ENCODE results near the gene COG1. TPM values are rescaled to one million over a fixed set of nuclear protein-coding genes. Genes with fewer than 3 reads are reported as not detected.

Gene COG1
- total and polyA plus RNA-seq, 11 donors, result 20.2 to 78.7 (median 55.1) TPM

DNA sequence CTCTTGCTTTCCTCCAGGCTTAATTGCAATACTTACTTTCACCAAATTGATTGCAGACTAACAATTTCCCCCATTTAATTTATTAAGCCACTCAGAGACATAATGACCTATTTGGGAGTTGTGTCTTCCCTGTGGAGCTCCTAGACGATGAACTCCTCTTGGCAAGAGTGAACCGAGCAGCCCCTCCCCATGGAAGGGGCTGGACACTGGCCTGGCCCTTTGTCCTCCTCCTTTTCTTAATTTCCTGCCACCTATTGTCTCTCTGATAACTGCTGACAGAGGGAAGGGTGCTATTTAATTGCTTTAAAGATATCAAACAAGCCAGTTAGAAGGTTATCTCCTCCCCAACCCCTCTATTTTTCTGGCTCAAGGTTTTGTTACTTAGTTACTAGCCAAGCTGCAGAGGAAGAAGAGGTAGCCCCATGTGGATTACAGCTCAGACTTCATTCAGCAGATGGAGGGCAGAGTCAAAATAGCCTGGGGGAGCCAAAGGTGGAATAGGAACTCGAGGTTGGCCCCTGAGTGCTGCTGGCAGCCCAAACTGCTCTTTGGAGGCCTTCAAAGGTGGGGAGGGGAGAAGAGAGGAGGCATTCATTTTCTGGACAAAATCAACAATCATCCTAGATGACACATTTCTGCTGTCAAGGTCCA, 31.8 kb upstream of the COG1 start:
- H3K4me1 ChIP-seq, result peaks cover 0 to 23% (median 11%) of the 10 kb centered on the region in 12 donors
- no peaks in the 10 kb centered on the region for H3K9me3 ChIP-seq
- intact Hi-C loops (cut with DNase I), result loop anchor here in 2 of 10 donors (10.0 kb wide), 2 partner anchors 596 to 606 kb away; no protein-coding TSS in a partner anchor
- no peak for TF ChIP-seq POLR2A (IDR thresholded peaks at IDR 0.05)
- TF ChIP-seq, protein P1, sequence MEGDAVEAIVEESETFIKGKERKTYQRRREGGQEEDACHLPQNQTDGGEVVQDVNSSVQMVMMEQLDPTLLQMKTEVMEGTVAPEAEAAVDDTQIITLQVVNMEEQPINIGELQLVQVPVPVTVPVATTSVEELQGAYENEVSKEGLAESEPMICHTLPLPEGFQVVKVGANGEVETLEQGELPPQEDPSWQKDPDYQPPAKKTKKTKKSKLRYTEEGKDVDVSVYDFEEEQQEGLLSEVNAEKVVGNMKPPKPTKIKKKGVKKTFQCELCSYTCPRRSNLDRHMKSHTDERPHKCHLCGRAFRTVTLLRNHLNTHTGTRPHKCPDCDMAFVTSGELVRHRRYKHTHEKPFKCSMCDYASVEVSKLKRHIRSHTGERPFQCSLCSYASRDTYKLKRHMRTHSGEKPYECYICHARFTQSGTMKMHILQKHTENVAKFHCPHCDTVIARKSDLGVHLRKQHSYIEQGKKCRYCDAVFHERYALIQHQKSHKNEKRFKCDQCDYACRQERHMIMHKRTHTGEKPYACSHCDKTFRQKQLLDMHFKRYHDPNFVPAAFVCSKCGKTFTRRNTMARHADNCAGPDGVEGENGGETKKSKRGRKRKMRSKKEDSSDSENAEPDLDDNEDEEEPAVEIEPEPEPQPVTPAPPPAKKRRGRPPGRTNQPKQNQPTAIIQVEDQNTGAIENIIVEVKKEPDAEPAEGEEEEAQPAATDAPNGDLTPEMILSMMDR (IDR thresholded peaks at IDR 0.05), result no peak
- ATAC-seq (no peak), DNase-seq (no peak)
- no peaks in the 10 kb centered on the region for H3K36me3 ChIP-seq
- H3K27ac ChIP-seq, result no peak overlapping the region
- H3K27me3 ChIP-seq, result peaks cover 3 to 71% (median 24%) of the 10 kb centered on the region in 9 donors
- H3K4me3 ChIP-seq, result no peak overlapping the region
- WGBS, 4 donors, result 21 to 26% (median 25%) methylated on average over 2 to 3 of the region's 3 CpGs

DNA sequence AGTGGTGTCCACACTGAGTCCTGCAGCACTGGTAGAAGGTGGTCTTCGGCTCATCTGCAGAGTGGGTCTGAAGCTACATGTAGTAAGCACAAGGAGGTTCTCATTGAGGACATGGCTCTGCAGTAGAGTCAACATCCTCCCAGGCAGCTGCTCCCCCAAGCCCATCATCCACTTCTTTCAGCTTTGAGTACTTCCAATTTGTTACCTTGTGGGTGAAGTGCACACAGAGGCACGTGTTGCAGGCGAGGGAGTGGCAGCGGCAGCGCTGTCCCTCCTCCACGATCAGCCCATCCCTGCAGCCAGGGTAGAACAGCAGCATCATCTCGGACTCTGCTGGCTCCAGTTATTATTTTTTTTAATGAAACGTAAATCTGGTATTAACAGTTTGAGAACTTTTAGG, 29.8 kb upstream of the COG1 start:
- H3K9me3 ChIP-seq, result no peaks in the 10 kb centered on the region
- intact Hi-C loops (cut with DNase I), result loop anchor here in 2 of 10 donors (10.0 kb wide), 2 partner anchors 598 to 608 kb away; no protein-coding TSS in a partner anchor
- ATAC-seq (no peak), DNase-seq (no peak)
- H3K27me3 ChIP-seq, result peaks cover 7 to 77% (median 34%) of the 10 kb centered on the region in 9 donors
- peaks cover 0 to 30% (median 8%) of the 10 kb centered on the region in 12 donors for H3K4me1 ChIP-seq
- H3K4me3 ChIP-seq, result no peak overlapping the region
- no peak overlapping the region for H3K27ac ChIP-seq
- TF ChIP-seq, protein P1 (IDR thresholded peaks at IDR 0.05), result no peak
- TF ChIP-seq POLR2A (IDR thresholded peaks at IDR 0.05), result no peak
- H3K36me3 ChIP-seq, result no peaks in the 10 kb centered on the region
- 56 to 71% (median 64%) methylated on average over 7 to 8 of the region's 8 CpGs for WGBS, 4 donors

DNA sequence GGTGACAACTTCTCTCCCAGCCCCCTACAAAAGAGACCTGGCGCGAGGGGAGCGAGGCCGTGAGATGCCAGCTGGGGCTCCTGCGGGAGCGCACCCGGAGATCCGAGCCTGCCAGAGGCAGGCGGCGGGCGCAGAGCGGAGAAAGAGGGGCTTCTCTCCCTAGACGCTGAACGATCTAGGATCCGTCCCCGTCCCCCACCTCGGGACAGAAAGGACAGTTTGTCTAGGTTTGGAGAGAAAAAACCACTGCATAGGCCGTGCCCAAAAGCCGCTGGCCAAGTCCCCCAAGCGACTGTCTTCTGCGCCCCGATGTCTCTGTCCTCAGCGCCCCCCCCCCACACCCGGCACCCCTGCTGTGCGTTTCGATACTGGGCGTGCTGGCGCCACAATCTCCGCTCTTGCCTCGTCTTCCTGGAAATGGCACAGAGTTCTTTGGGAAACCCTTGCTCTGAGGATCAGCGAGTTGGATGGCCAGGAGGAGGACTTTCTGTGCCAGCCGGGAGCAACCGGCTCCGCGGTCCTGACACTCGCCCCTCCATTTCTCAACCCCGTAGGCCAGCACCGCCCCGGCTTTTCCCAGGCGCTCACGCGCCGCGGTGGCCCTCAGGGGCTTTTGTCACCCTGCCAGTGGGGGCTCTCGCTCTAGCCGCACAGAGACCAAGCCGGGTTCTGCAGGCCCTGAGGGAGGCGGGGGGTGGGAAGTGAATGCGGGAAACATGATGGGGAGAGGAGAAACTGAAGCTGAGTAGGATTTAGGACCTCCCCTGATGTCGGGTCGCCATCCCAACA, 27.0 kb upstream of the COG1 start:
- ATAC-seq (peak in 1 of 4 donors; percentile 20), DNase-seq (no peak)
- Histone ChIP-seq H3K36me3 (no peaks in the 10 kb centered on the region), H3K27ac (peak overlapping the region in 1 of 12 donors; percentile 14), H3K4me1 (peaks cover 0 to 30% (median 8%) of the 10 kb centered on the region in 12 donors), H3K4me3 (peak overlapping the region; percentile 9 to 65 (median 56)), H3K27me3 (peaks cover 7 to 83% (median 34%) of the 10 kb centered on the region in 9 donors), H3K9me3 (no peaks in the 10 kb centered on the region)
- no peak for TF ChIP-seq POLR2A (IDR thresholded peaks at IDR 0.05)
- TF ChIP-seq, protein P1 (IDR thresholded peaks at IDR 0.05), result no peak
- 1 to 2% (median 1%) methylated on average over 35 to 51 of the region's 51 CpGs for WGBS, 4 donors
- intact Hi-C loops (cut with DNase I), result loop anchor here in 2 of 10 donors (10.0 kb wide), 2 partner anchors 601 to 611 kb away; no protein-coding TSS in a partner anchor
